ENCODE results near the gene PLBD2.

Gene PLBD2

GRCh38 chr12:113422886-113423669, 64.7 kb downstream of the PLBD2 start:
- DNase-seq = no peak

GRCh38 chr12:113424456-113424855, 66.1 kb downstream of the PLBD2 start:
- DNase-seq = no peak

- peak; percentile 6 for DNase-seq
Observed at GRCh38 chr12:113424915-113425823, 66.8 kb downstream of the PLBD2 start.

GRCh38 chr12:113425960-113426453, 67.6 kb downstream of the PLBD2 start:
- no peak for DNase-seq

GRCh38 chr12:113427882-113428281, 69.5 kb downstream of the PLBD2 start:
- no peak for DNase-seq

GRCh38 chr12:113428482-113428881, 70.1 kb downstream of the PLBD2 start:
- no peak for DNase-seq

GRCh38 chr12:113432986-113433385, 74.6 kb downstream of the PLBD2 start:
- no peak for DNase-seq

- no peak for DNase-seq
Observed at GRCh38 chr12:113435367-113435766, 77.0 kb downstream of the PLBD2 start.

- DNase-seq = no peak
Observed at GRCh38 chr12:113436586-113436985, 78.2 kb downstream of the PLBD2 start.

- no peak for DNase-seq
Observed at GRCh38 chr12:113436993-113437728, 78.8 kb downstream of the PLBD2 start.

GRCh38 chr12:113437729-113438100, 79.3 kb downstream of the PLBD2 start:
- no peak for DNase-seq

GRCh38 chr12:113438523-113439300, 80.3 kb downstream of the PLBD2 start:
- no peak for DNase-seq

GRCh38 chr12:113439301-113439597, 80.9 kb downstream of the PLBD2 start:
- no peak for DNase-seq

- peak; percentile 45 for DNase-seq
Observed at GRCh38 chr12:113439606-113440030, 81.2 kb downstream of the PLBD2 start.

- DNase-seq = no peak
Observed at GRCh38 chr12:113440336-113440735, 81.9 kb downstream of the PLBD2 start.

Measured in NCI-H1694 treated with DMSO at 0.1 percent for 48 hours (cell line).